Measurements from ENCODE around the gene NTSR1. TPM values are rescaled to one million over a fixed set of nuclear protein-coding genes. Genes with fewer than 3 reads are reported as not detected.

The NTSR1 gene
- total RNA-seq, 1 donor from 2014 or later = 0.23 TPM

DNA sequence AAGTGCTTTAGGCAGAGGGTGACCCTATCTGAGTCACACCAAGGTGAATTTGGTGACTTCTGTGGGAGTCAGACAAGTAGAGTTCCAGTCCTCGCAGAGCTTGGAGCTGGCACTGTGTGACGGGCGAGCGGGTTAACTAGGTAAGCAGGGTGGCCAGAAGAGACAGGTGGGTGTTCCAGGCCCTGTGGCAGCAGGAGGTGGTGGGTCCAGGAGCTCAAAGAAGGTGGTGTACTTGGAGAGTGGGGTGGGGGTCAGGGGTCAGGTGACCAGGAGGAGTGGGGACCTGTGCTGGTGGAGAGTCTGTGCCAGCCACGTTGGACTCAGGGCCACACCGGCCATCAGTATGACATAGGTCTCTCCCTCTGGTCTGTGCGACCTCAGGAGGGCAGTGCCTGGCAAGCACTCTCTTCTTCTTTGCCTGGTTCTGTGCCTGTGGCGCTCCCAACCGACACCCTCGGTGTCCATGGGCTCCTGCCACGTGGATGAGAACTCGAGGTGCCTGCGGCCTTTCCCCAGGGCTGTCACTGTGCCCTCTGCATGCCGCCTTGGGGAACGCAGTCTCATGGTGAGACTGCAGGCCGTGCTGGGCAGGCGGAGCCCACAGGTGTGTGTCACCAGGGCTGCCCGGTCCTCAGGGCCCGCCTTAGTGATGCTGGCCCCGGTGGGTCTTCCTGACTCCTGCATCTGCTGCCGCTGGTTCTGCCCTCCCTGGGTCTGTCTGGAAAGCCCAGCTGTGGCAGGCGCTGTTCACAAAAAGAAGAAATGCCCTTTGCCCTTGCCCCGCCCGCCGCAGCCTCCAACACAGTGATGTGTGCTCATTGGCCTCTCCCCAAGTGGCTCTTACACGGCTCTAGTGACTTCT lies 89.3 kb downstream of the NTSR1 start:
- DNase-seq (ENCODE audit: extremely low read depth, low read depth, low spot score) = no peak

DNA sequence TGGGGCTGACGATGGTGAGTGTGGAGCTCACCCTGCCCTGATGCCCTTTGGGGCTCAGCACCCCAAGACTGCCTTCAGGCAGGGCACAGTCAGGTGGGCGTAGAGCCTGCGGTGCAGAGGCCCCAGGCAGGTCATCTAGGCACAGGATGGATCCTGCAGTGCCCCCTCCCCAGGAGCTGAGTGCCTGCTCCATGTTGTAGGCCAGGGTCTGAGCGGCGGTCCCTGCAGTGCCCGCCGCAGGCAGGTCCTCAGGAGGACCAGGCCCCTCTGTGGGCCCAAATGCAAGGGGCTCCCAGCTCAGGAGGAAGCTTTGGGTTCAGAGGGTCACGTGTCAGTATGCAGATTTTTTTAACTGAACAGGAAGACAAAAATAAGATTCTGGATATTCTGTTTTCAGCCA lies 90.4 kb downstream of the NTSR1 start:
- no peak for DNase-seq (ENCODE audit: extremely low read depth, low read depth, low spot score)

DNA sequence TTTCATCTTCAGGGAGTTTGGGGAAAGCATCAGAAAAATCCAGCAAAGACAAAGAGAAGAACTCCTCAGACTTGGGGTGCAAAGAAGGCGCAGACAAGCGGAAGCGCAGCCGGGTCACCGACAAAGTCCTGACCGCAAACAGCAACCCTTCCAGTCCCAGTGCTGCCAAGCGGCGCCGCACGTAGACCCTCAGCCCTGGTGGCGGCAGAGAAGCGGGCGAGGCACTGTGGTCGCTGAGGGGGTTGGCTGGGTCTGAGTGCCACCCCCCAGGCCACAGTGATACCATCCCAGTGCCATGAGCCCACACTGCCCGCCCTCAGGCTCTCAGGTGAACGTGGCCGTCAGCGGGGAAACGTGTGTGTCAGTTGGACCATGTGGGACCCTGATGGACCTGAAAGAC lies 90.8 kb downstream of the NTSR1 start:
- DNase-seq (ENCODE audit: extremely low read depth, low read depth, low spot score) = no peak

DNA sequence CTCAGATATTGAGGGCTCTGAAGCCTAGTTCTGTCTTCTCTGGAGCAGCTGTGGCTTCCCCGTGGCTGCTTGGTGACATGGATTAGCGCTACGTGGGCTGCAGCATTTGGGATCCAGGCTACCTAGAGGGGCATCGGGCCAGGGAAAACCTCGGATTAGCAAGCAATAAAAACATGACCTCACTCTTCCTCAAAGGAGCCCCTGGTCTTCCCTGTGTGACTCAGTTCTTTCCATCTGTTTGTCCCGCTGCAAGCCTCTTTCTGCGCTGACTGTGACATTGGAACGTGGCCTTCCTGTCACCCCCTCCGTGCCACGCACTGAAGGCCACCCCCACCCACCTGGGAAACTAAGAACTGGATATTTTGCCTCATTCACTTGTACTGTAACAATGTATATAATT lies 91.2 kb downstream of the NTSR1 start:
- DNase-seq (ENCODE audit: extremely low read depth, low read depth, low spot score) = no peak

DNA sequence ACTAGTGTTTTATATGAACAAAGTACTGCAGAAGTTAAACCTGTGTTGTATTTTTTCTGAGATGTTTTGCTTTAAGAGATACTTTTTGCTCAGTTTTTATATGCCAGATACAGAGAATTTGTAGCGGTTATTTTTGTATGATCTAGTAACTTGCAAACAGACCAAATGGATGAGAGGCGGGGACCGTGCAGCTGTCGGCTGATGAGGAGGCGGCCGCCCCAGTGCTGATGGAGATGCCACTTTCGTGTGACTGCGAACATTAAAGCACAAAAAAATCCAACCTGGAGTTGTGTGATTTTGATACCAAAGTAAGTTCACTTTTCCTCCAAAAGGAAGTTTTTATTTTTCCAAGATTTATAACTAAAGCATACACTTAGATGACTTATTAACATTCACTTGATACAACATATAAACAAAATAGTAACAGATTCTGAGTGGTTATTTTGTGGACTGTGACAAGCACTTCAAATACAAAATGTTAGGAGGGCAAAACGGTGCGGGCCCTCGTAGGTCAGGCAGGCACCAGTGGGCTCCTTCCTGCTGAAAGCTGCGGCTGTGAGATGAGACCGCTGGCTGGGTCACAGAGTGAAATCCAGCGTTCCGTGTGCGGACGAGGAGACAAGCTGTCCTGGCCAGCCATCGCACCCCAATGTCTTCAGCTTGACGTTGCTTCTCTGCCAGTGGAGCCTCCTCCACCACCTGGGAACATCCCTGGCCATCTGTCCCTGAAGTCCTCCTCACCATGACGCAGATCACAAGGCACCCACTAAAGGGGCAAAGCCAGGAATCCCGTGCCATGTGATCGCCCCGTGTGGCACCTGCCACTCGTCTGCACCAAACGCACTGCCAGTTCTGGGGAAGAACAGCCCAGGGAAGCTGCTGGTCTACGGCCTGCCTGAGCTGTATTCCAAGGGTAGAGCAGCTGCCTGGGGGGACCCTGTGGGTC lies 92.0 kb downstream of the NTSR1 start:
- no peak for DNase-seq (ENCODE audit: extremely low read depth, low read depth, low spot score)

DNA sequence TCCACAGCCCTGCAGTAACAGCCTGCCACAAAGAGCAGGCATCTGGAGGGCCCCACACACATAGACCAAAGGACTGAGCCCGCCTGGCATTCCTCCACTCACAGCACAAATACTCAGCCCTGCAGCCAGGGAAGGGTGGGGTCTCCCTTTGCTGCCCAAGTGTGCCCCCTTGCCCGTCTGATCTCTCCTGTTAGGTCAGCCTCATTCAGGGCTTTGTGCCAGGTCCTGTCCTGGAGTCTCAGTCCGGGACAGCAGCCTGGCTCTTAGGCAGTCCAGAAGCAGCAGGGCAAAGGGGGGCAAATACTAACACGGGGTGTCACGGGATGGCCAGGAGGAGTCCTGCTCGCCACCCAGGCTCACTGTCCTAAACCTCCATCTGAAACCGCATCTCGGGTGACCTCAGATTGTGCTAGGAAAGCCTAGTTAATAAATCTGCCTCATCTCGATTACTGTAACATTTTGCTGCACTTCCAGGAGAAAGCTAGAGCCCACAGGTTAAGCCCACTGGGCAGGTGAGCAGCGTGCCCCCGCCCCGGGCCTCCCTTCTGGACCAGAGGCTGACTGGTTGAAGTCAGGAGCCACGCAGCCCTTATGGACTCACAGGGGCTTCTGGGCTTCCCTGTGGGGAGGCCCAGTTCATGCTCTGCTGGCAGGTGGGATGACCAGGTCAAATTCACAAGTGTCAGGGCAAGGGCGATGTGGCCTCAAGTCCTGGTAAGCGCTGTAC lies 92.8 kb downstream of the NTSR1 start:
- DNase-seq (ENCODE audit: extremely low read depth, low read depth, low spot score) = no peak

DNA sequence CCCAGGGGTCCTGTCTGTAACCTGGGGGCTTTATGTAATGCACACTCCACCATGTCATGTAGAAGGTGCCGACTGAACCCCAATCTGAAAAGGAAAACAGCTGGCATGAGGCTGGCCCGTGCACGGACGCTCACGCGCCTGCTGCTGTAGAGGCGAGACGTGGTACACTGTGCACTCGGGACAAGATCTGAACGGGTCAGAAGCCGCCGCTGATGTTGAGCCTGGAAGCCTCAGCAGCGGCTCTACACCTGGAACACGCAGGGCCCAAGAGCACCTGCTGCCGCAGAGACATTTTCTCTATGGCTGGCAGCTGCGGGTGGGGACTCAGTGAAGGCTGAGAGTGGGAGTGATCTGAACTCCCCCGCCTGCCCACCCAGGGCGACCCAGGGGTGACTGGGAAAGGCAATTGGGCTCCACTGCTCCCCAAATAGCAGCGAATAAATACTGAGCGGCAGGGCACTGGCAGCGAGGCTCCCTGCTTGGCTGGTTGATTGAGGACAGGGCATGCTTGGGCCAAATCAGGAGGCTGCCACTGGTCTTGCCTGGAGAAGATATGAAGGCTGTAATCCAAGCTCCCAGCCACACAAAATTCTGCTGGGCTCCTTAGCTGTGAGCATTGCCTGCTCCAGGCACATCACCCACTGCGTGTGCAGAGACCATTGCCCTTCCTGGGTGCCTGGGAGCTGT lies 93.5 kb downstream of the NTSR1 start:
- DNase-seq (ENCODE audit: extremely low read depth, low read depth, low spot score) = no peak

DNA sequence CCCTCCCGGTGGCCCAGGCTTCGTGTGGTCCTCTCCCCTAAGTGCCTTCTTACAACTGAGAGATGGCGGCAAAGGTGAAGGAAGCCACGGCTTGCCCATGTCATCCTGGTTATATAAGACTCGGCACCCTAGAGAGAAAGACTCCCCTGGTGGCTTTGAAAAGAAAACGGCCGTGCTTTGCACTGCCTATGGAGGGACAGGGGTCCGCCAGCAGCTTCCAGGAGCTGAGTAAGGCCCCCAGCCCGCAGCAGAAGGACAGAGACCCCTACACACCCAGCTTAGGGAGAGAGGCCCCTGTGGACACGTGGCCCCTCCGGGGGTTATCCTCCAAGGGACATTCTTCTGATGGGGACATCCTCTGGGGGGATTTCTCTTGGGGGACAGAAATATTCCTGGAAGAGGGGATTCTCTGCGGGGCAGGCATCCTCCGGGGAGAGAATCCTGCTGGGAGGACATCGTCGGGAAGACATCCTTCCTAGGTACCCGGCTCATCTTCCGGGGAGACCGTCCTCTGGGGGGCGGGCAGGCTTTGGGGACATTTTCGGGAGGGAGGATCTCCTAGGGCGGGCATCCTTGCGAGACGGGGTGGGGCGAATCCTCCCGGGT lies 95.5 kb downstream of the NTSR1 start:
- DNase-seq (ENCODE audit: extremely low read depth, low read depth, low spot score) = no peak

DNA sequence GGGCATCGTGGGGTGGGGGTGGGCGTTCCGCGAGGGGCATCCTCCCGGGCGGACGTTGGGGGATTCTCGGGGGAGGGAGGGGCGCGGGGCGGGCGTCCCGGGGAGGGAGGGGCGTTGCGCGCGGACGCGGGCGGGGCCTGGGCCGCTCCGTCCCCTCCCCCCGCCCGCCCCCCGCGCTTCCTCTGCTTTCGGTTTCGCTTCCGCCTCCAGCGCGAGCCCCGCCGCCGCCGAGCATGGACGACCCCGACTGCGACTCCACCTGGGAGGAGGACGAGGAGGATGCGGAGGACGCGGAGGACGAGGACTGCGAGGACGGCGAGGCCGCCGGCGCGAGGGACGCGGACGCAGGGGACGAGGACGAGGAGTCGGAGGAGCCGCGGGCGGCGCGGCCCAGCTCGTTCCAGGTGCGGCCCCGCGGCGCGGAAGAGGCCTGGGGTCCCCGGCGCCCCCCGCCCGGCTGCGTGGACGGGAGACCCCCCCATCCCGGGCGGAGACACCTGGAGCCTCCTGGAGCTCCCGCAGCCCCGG lies 96.1 kb downstream of the NTSR1 start, which contains the start of gene OGFR:
Gene OGFR (plus strand): TSS at position 209 of the 528 bp plus-strand sequence. CDS start 25 bp downstream, at position 234.
- DNase-seq (ENCODE audit: extremely low read depth, low read depth, low spot score) = no peak

DNA sequence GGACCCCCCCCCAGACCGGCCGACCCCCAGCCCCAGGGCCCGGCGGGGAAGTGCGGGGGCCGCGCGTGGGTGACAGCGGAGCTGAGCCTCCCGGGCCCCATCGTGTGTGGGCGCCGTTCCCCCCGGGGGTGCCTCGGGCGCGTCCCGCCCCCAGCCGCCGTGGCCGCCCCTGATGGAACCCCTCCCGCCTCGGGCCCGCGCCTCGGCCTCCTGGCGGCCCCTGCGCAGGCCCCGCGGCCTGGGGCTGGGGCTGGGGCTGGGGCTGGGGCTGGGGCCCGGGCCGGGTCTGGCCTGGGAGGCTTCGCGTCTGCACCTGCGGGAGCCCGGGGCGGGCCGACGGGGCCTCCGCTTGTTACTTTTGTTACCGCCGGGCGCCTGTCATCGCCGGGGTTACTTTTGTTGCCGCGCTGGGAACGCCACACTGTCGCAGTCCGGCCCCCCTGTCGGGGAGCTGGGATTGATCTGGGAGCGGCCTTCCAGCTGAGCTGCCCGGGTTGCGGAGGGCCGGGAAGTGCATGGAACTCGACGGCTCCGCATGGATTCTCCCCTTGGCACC lies 96.6 kb downstream of the NTSR1 start:
- no peak for DNase-seq (ENCODE audit: extremely low read depth, low read depth, low spot score)

DNA sequence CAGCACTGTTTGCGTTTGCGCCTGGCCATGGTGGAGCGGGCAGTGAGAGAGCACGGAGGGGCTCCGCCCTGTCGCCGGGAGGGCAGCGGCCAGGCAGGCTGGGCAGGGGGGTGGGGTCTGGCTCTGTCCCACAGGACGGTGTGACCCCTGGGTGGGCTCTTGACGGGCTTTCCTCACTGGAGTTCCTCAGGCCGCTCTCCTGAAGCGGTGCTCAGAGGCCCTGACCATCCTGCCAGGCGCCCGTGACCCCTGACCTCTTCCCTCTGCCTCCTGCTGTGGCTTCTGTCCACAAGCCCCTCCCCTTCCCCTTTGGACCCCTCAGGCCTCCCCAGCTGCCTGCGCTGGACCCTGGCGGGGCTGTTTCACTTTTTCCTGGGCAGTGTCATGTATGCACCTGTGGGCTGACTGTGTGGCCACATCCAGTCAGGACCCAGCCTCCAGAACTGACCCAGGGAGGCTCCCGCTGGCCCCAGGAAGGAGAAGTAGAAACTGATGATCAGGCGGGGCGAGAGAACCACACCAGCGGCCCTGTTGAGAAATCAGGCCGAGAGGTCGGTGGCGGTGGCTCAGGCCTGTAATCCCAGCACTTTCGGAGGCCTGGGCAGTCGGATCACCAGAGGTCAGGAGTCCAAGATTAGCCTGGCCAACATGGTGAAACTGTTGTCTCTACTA lies 97.2 kb downstream of the NTSR1 start:
- DNase-seq (ENCODE audit: extremely low read depth, low read depth, low spot score) = no peak

DNA sequence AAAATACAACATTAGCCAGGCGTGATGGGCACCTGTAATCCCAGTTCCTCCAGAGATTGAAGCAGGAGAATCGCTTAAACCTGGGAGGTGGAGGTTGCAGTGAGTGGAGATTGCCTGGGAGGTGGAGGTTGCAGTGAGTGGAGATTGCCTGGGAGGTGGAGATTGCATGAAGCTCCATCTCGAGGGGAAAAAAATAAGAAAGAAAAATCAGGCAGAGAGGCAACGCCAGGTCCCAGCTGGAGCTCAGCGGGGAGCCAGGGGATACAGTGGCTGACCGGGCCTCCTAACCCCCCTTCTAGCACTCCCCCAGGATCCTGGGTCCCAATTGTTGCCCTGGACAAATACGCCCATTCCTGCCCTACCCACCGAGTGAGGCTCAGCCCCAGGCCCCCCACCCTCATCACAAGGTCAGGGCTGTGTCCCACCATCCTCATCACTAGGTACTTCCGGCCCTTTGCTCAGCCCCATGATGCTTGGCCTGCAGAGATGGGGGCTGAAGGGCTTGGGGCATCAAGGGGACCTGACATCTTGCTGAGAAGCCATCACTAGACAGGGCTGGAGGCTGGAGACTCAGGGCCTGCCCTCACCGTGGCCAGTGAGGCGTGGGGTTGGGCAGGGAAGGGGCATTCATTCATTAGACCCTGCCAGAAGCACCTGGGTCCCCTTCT lies 97.9 kb downstream of the NTSR1 start:
- DNase-seq (ENCODE audit: extremely low read depth, low read depth, low spot score) = no peak

DNA sequence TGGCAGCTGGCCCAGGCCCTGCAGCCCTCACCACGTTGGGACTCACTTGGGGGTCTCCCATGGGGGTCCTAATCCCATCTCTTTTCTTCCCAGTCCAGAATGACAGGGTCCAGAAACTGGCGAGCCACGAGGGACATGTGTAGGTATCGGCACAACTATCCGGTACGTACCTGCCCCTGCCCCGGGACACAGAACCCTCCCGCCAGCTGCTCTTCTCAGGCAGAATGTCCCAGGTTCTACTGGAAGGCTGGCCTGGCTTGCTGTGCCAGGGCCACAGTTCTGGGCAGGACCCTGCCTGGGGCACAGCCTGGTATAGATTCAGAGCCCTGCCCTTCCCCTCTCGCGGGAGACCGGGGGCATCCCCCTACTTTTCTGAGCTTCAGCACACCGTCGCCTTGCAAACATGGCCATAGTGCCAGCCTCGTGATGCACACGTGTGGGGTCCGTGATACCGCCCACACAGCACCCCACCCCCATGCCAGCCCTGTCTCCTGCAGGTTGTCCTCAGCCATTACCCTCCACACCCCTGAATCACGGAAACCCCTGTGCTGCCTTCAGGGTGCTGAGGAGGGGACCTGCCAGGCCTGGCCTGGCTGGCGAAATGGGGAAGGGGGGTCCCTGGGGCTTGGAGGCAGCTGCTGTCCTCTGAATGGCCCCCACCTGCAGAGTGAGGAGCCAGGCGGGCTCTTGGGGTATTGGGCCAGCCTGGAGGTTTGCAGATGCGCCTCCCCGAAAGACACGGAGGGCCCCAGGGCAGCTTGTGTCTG lies 99.0 kb downstream of the NTSR1 start:
- no peak for DNase-seq (ENCODE audit: extremely low read depth, low read depth, low spot score)

DNA sequence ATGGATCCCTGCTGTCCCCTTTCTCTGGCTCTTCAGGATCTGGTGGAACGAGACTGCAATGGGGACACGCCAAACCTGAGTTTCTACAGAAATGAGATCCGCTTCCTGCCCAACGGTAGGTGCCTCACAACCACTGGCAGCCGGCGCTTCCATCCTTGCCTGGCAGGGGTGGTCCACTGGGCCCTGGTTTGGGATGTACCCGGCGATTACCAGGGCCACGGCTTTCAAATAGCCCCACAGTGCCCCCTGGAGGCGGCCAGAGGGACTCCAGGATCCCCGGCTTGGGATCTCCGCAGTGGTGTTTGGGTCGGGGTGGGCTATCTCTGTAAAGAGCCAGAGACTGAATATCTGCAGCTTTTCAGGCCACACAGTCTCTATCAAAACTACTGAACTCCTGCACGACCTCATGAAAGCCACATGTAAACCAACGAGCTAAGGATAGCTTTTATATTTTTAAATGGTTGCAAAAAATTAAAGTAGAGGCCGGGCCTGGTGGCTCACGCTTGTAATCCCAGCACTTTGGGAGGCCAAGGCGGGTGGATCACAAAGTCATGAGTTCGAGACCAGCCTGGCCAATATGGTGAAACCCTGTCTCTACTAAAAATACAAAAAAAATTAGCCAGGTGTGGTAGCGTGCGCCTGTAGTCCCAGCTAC lies 99.7 kb downstream of the NTSR1 start:
- no peak for DNase-seq (ENCODE audit: extremely low read depth, low read depth, low spot score)

DNA sequence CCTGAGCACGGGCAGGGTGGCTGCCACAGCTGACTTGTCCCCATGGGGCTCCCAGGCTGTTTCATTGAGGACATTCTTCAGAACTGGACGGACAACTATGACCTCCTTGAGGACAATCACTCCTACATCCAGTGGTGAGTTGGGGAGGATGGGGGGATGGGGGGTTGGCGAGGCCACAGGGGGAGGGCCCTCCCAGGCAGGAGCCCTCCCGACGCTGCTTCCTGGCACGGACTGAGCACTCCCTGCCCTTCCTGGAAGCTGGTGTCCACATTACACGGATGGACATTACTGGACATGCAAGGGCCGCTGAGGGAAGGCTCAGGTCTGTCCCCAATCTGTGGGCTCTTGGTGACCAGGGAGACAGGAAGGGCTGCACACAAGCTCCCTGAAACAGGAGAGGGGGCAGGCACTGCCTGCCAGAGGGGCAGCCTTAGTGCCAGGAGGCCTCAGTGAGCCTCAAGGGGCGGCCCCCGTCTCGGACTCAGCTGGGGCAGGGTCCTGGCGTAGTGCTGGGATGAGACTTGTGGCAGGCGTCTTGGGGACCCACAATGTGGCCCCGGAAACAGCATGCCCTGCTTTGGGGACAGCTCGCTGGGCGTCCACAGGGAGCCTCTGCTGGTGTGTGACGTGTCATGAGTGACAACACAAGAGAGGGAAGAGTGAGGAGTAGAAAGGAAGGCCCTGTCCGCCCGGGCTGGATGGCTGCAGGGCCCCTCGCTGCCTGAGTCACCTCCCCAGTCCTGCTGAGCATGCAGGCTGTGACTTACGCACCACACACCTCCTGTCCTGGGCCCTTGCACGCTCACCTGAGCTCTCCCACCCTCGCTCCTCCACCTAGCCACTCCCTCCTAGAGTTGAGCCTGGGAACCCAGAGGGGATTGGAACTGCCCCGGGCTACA lies 101.1 kb downstream of the NTSR1 start:
- DNase-seq (ENCODE audit: extremely low read depth, low read depth, low spot score) = no peak

DNA sequence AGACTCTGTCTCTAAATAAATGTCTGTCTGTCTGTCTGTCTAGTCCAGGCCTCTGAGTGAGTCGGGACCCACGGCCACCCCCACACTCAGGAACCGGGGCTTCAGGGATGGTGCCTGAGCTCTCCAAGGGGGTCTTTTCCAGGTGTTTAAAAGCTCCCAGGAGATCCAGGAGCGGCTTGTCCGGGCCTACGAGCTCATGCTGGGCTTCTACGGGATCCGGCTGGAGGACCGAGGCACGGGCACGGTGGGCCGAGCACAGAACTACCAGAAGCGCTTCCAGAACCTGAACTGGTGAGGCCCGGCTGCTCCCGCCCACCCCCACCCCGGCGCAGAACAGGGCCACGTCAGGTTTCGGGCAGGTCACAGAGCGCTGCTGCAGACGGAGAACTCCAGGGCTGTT lies 102.7 kb downstream of the NTSR1 start:
- DNase-seq (ENCODE audit: extremely low read depth, low read depth, low spot score) = no peak
